Testis (tissue), 2 donors: ENCODE data around the gene LPP.

Experiments used
- POLR2A ChIP-seq: fragments of 450-650 bp; IDR thresholded peaks from one replicate; pipeline ENCODE4 v1.6.1; 2017; ENCODE audit warnings: antibody characterized with exemption, mild to moderate bottlenecking, moderate library complexity
- TF ChIP-seq, protein P1 (sequence below), 3 experiments: fragments of 450-650 bp in 2 of 3; fragments of 200-600 bp in 1 of 3; sonication (generic) in 1 of 3; IDR thresholded peaks; one replicate each; pipeline ENCODE4 v1.5.1; 2016 to 2019; ENCODE audit warnings: antibody characterized with exemption in 3 of 3, mild to moderate bottlenecking in 2 of 3, moderate library complexity in 1 of 3

DNA sequence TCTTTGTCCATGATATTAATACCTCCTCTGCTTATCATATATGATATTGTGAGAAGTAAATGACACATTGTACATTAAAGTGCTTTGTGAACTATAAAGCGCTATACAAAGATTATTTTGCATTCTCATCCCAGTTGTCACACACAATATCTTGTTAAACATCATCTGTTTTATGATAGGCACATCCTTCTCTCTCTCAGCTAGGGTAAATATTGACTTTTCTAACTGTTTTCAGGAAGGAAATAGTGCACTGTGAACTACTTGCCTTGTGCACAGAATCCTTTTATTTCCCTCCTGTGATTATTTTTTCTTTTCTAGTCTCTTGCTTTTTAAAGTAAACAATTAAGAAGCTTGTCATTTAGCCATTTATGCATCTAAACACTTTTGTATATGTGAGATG is 388.2 kb downstream of the LPP start:
- TF ChIP-seq, protein P1, sequence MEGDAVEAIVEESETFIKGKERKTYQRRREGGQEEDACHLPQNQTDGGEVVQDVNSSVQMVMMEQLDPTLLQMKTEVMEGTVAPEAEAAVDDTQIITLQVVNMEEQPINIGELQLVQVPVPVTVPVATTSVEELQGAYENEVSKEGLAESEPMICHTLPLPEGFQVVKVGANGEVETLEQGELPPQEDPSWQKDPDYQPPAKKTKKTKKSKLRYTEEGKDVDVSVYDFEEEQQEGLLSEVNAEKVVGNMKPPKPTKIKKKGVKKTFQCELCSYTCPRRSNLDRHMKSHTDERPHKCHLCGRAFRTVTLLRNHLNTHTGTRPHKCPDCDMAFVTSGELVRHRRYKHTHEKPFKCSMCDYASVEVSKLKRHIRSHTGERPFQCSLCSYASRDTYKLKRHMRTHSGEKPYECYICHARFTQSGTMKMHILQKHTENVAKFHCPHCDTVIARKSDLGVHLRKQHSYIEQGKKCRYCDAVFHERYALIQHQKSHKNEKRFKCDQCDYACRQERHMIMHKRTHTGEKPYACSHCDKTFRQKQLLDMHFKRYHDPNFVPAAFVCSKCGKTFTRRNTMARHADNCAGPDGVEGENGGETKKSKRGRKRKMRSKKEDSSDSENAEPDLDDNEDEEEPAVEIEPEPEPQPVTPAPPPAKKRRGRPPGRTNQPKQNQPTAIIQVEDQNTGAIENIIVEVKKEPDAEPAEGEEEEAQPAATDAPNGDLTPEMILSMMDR (IDR thresholded peaks at IDR 0.05), result no peak
- no peak for TF ChIP-seq POLR2A
